Glomerular visceral epithelial cell (primary cell): ENCODE data around the gene HBQ1.
A peak's percentile ranks its signal among the peaks of the same experiment; 100 is the strongest.
"Not testable (repeated sequence)": the region's sequence is repeated elsewhere in the genome, so short reads cannot be mapped to it uniquely, and the experiment has no call there.

Source experiments
- DNase-seq: peaks from one replicate; pipeline ENCODE4 v3.0.0-alpha.2; 2016; ENCODE audit errors: extremely low spot score

The HBQ1 gene

GRCh38 chr16:209359-209758 is 29.1 kb downstream of the HBQ1 start:
- DNase-seq: not testable (repeated sequence)

- not testable (repeated sequence) for DNase-seq
Observed at GRCh38 chr16:211631-212180, 31.4 kb downstream of the HBQ1 start.

- peak; percentile 11 for DNase-seq
Observed at GRCh38 chr16:212999-213398, 32.7 kb downstream of the HBQ1 start.

GRCh38 chr16:220021-220420 is 39.8 kb downstream of the HBQ1 start:
- no peak for DNase-seq

GRCh38 chr16:228151-228851 is 48.0 kb downstream of the HBQ1 start:
- DNase-seq: no peak

GRCh38 chr16:228852-229730 is 48.8 kb downstream of the HBQ1 start, which contains the start of gene LUC7L:
TSS of gene LUC7L (minus strand) at chr16:229449. CDS start at chr16:229339, 110 bp downstream.
- DNase-seq: peak; percentile 79

- no peak for DNase-seq
Observed at GRCh38 chr16:229731-230281, 49.5 kb downstream of the HBQ1 start.

- DNase-seq: not testable (repeated sequence)
Observed at GRCh38 chr16:230351-230750, 50.1 kb downstream of the HBQ1 start.
